Uterus (tissue), 2 donors: Measurements from ENCODE around the gene WDR17.

Source experiments
- CTCF ChIP-seq, 4 experiments: fragments of 200-600 bp in 2 of 4; fragments of 450-650 bp in 2 of 4; sonication (generic) in 2 of 4; IDR thresholded peaks; one replicate each; pipeline ENCODE4 v1.5.1; 2016 to 2019; ENCODE audit warnings: antibody characterized with exemption in 4 of 4, mild to moderate bottlenecking in 2 of 4, moderate library complexity in 1 of 4
- POLR2A ChIP-seq, 2 donors: fragments of 450-650 bp; IDR thresholded peaks; one replicate each; pipeline ENCODE4 v1.6.1; 2016; ENCODE audit warnings: antibody characterized with exemption in 2 of 2, mild to moderate bottlenecking in 1 of 2, moderate library complexity in 1 of 2

GRCh38 chr4:176149680-176150355 is 84.2 kb downstream of the WDR17 start:
- no peak for TF ChIP-seq CTCF (IDR thresholded peaks at IDR 0.05)
- TF ChIP-seq POLR2A (IDR thresholded peaks at IDR 0.05): no peak
